GM04503 (cell line): ENCODE results near the gene PRM2.

Experiments used
- DNase-seq: peaks from one replicate; pipeline ENCODE4 v3.0.0-alpha.2; 2012; ENCODE audit warnings: low read depth

PRM2 gene

GRCh38 chr16:11276143-11276895 lies at the start of gene PRM2:
PRM2 (minus strand) TSS chr16:11276480; CDS start chr16:11276370, 110 bp downstream.
- no peak for DNase-seq

- DNase-seq: no peak
These were observed 49.3 kb upstream of the PRM2 start for GRCh38 chr16:11325404-11326083.

GRCh38 chr16:11323551-11324336 lies 47.5 kb upstream of the PRM2 start:
- DNase-seq: no peak

GRCh38 chr16:11322823-11323222 lies 46.5 kb upstream of the PRM2 start:
- no peak for DNase-seq

GRCh38 chr16:11321662-11322061 lies 45.4 kb upstream of the PRM2 start:
- DNase-seq: no peak

- no peak for DNase-seq
These were observed 43.9 kb upstream of the PRM2 start for GRCh38 chr16:11320170-11320569.

GRCh38 chr16:11319529-11320146 lies 43.4 kb upstream of the PRM2 start:
- DNase-seq: no peak

- DNase-seq: no peak
These were observed 42.5 kb upstream of the PRM2 start for GRCh38 chr16:11318817-11319216.

- DNase-seq: no peak
These were observed 40.2 kb upstream of the PRM2 start for GRCh38 chr16:11316331-11317015.

GRCh38 chr16:11315510-11315909 lies 39.2 kb upstream of the PRM2 start:
- DNase-seq: no peak

- DNase-seq: no peak
These were observed 38.1 kb upstream of the PRM2 start for GRCh38 chr16:11314309-11314894.

- DNase-seq: no peak
These were observed 37.4 kb upstream of the PRM2 start for GRCh38 chr16:11313493-11314308.

GRCh38 chr16:11312718-11313492 lies 36.6 kb upstream of the PRM2 start:
- DNase-seq: no peak

- DNase-seq: no peak
These were observed 34.8 kb upstream of the PRM2 start for GRCh38 chr16:11310997-11311561.

- DNase-seq: no peak
These were observed 34.3 kb upstream of the PRM2 start for GRCh38 chr16:11310634-11310977.

- no peak for DNase-seq
These were observed 33.8 kb upstream of the PRM2 start for GRCh38 chr16:11309895-11310633.

- no peak for DNase-seq
These were observed 32.4 kb upstream of the PRM2 start for GRCh38 chr16:11308493-11309283.
